ENCODE measurements around the gene RPS27.

RPS27 gene

DNA sequence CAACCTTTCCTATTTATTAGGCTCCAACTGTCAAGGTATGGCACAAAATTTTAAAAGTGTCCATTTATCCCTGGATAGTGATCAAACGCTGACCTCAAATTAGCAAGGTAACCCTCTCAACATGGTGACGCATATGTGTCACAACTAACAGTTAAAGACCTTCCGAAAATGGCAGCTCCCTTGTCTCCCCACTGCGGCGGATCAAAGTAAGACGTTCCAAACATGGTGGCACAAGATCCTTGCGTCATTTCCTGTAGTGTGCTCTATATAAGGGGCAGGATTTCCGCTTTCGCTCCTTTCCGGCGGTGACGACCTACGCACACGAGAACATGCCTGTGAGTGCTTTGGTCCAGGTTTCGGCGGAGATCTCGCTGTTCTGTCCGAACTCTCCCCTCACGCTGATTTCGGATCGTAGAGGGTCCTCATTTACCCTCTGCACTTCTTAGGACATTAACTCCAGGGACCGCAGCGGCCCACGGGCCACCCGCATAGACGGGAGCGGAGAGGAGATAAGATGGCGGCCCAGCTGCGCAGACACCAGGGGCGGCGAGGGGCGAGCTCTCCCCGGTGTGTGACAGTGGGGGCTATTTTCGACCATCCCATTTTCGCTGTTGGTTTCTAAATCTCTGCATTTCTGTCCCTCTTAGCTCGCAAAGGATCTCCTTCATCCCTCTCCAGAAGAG, at the start of gene RPS27:
RPS27 (plus strand) TSS at position 295 of the 683 bp plus-strand sequence; CDS start at position 330, 35 bp downstream.
- peak; percentile 98 for DNase-seq

DNA sequence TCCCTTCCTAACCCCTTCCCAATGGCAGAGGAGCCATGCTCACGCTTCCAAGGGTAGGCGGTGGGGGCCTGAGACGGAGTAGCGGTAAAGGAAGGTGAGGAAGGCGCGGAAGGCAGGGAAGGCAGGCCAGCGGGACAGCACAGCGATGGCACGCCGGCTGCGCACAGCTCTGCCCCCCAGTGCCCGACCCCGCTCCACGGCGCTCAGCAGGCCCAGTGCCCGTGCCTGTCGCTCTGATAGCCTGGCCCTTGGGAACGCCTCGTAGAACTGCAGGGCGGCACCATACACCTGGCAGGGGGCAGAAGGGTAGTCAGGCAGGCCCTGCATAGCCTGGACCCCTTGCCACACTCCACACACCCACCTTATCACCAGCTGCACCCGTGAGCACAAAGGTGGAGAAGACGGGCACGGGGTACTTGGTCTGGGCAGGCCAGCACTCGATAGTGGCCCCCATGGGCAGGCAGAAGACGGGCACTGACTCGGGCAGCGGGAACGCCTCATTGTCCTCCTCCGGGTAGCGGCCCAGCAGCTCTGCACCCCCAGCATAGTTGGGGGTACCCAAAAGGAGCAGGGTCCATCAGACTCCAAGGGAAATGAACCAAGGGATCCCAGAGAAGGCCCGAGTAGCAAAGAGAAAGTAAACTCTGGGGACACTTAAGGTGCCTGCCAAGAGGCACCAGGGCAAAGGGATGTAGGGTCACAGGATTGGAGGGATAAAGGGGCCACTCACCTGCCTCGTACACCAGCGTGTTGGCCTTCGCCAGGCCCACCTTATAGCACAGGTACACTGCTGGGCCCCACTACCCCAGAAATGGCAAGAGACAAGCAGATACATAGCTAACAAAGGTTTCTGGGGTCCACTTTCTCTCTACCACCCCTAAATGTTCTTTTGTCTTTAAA, 48.5 kb upstream of the RPS27 start:
- DNase-seq, result no peak

DNA sequence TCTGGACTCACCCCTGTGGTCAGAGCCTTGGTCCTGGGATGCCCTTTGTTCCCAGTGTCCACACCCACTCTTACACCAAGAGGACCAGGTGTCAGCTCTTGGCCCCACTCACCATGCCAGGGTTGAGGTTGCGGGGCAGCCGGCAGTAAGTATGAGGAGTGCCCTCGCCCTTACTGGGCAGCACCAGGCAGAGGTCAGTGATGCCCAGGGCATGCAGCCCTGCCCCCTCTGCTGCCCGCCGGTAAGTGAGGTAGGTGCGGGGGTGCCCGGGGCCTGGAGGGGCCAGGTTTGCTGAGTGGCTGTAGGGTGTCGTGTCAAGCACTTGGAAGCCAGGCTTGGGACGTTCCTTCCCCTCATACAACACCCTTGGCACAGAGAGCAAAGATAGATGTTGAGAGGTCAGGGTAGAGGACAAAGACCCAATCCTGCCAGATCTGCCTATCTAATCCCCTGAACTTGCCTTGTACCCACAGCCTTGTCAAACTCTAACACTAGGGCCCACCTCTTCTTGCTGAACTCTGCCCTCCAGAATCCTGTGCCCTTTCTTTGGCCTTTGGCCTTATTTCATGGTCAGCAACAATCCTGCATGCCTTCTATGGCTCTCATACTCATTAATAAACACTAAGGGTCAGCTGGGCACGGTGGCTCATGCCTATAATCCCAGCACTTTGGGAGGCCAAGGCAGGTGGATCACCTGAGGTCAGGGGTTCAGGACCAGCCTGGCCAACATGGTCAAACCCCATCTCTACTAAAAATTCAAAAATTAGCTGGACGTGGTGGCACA, 47.6 kb upstream of the RPS27 start:
- DNase-seq, result no peak

DNA sequence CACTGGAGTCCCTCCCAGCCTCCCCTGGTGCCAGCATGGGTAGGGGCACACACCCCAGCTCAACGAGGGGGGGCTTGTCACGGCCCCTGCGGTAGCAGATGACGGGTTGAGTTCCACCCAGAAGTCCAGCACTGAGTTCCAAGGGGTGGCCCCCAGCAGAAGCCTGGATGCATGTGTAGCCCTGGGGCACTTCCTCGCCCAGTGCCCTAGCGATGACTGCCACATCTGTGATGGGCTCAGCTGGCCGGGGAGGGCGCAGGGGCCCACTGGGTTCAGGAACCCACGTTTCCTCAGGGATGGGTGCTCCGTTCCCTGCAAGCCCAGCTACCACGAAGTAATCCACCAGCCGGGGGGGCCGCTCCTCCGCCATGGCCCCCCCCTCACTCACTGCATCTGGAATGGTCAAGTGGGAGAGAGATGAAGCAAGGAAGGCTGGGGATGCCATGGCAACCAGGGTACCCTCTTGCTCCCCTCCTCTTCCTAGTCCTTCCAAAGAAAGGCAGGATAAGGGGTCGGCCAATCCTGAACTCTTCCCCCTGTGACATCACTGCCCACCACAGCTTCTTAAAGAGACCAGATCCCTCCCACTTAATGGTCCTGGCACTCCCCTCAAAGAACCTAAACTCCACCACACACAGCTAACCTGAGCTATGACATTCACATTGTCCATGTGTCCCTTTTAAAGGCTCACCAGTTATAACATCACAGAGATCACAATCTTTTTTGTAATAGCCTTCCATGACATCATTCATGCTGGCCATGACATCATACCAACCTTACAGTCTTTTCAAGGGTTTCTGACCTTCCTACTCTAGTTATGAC, 46.3 kb upstream of the RPS27 start:
- DNase-seq, result no peak

DNA sequence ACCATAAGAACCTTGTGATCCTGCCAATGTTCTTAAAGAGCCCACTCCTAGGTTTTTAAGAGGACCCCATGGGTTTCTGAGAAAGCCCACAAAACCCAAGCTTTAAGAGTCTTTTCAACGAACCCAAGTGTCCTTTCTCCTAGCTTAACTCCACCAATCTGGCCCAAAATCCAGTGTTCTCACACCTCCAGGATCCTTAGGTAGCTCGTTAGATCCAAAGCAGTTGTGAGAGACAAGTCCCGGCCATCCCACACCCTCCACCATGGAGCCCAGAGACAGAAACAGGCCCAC, 45.8 kb upstream of the RPS27 start:
- DNase-seq, result no peak

DNA sequence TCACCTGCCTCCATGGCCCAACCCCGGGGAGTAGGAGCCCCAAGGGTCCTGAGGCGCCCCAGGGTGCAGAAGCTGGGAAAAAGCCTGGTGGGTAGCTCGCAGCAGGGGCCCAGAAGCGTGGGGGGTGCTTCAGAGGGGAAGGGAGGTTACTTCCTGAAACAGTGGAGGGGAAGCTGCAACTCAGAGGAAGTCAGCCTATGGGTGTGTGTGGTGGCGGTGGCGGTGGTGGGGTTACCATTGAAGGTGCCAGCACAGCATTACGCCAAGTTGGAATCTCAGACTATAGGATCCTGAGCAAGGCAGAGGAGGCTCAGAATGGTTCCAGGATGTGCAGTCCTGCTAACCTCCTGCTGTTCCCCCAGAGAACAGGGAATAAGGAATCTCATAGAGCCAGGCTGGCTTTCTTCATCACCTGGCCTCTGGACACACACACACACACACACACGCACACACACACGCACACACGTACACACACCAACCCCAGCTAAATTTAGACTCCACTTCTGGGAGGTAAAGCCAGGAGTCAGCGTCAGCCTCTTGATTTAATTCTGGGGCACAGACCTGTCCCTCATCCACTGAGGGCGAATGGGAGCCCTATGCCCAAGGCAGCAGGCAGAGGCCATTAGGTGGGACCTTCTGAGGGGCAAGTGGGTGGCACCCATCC, 45.3 kb upstream of the RPS27 start:
- peak; percentile 44 for DNase-seq

DNA sequence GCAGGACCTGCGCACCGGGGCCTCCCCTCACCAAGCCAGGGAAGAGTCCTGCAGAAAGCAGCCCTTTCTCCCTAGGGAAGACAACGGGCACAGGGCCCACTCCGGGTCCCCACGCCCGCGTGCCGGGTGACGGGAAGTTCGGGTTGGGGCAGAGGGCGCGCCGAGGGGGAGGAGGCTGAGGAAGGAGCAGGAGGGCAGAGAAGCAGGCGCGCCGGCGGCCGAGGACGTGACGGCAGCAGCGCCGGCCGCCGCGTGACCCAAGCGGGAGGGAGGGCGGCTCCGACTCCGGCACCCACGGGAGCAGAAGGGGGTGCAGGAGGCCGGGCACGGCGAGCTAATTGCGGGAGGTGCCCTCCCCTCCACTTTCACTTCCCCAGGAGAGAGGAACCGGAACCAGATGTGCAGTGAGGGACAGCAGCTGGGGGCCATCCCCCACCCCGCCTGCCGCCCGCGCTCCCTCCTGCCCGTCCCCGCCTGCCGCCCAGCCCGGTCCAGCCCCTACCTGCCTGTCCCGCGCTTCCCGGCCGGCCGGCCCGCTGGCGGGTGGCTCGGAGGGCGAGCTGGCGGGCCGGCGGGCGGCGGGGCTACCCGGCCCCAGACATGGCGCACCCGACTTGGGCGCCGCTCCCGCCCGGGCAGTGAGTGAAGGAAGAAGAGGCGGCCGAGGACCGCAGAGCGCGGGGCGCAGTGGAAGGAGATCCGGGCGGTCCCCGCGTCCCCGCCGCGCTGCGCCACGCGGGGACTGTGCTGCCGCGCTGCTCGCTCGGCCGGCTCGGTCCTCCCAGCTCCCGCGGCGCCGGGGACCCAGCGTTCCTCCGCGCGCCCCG, 44.6 kb upstream of the RPS27 start:
- DNase-seq, result peak; percentile 47

DNA sequence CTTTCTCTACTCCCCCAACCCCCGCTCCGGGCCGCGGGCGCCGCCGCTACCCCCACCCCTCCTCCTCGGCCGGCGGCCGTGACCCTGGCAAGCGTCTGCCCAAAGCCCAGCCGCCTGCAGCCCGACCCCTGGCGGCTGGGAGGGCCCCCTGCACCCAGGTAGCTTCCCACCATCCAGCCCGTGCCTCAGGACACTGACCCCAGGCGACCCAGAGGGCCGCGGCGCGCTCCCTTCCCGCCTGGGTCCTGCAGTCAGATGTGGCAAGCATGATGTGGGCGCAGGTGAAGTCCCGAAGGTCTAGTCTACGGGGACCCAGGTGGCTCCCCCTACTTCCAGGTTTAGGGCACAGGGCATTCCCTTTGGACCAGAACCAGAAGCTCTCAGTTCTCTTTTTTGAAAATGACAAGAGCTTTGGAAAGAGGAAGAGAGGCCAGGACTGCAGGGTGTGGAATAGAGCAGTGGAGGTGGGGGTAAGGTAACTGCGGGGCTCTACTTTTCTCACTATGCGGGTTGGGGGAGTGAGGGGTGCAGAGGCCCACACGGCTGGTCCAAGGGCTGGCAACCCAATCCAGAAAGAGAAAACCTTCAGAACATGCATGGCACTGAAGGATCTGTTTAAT, 43.8 kb upstream of the RPS27 start, which contains the start of gene DENND4B:
DENND4B (minus strand) TSS at position 97 of the 620 bp plus-strand sequence. CDS start 2,344 bp downstream, outside the sequence.
- peak; percentile 80 for DNase-seq

DNA sequence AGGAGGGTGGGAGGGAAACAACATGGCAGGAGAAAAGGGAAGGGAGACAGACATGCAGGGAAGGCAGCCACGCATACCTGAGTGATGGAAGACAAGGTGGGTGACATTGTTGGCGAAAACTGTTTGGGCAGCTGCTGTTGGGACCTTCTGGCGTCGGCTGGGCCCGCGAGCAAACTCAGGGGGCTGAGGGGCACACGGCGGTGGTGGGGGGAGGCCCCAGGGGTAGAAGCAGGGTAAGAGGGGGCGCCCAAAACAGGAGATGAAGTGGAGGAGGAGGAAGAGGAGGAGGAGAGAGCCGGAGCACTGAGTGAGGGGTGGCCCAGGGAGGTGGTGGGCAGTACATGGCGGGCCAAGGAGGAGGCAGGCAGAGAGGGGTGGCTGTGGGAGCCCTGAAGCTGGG, 39.4 kb upstream of the RPS27 start:
- no peak for DNase-seq

DNA sequence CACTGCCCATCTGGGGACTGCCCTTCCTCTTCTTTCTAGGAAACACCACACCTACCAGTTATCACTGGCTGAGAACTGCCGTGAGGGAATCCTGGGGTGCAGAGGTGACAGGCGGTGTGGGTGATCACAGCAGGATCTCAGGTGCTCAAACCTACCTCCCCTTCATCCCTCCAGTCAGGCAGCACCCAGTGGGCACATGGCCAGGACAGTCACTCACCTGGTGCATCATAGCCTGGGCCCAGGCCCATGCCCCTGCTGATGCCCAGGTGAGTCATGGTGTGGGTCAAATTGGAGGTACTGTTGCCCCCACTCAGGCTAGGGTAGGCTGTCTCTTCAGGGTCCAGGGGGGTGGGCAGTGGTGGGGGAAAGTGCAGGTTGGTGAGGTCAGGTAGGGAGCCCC, 38.8 kb upstream of the RPS27 start:
- no peak for DNase-seq

DNA sequence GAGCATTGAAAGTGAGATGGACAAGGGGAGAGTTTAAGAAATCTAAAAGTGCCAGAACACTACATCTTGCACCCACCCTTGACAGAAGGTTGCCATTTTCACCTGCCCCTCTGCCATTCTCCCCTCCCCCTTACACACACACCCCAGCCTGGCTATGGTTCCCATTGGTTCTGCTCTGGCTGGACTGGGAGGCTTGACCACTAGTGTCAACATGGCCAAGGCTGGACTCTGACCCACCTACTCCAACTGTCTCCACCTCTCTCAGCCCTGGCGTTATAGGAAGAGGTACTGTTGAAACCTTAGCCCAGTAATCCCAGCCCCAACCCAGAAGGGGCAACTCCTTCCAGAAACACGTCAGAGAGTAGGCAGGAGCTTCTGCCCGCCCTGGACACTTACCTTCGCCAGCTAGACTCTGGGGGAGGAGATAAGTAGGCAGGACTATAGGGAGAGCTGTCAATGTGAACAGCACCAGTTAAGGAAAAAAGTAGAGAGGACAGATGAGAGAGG, 36.6 kb upstream of the RPS27 start:
- no peak for DNase-seq

DNA sequence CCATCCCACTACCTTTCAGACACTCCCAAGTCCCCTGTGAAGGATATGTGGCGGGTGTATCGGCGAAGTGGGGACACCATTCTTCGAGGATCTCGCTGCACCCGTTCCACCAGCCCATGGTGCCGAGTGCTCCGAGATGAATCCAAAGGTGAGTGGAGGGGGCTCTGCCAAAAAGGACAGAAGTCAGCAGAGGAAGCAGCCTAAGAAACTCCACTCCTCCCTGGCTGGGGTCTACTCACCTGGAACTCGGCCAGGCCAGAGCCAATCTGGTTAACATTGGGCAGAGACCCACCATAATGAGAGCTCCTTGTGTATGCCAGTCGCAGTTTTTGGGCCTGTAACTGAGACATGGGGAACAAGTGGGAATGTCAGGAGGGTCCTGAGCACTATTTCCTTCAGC, 35.7 kb upstream of the RPS27 start:
- no peak for DNase-seq

DNA sequence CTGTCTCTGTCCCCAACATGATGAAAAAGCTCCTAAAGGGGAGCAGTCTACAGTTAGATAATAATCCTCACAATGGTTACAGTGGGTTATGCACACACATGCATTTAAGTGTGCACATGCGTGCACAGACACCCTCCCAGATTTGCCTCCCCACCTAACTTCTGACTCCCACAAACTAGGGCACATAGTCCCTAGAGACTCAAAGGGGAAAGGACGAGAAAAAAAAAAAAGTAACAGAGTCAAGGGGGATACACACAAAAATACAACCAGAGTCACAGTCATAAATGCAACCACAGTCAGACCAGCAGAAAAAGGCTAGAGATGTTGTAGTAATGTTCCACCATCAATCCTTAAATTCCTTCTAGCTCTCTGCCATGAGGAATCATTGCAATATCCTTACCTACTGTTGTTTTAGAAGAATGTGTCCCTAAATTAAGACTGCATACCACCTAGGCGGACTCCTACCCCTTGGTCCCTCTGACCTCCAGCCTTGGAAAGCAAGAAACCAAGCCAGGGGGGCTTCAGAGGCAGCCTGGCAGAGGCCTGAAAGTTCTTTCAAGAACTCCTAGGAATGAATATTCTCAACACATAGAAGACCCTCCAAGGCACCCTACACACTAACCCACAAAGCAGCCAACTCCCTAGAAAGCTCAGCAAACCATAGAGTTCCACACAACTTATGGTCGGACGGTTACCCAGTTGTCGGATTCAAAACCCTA, 33.4 kb upstream of the RPS27 start:
- no peak for DNase-seq

DNA sequence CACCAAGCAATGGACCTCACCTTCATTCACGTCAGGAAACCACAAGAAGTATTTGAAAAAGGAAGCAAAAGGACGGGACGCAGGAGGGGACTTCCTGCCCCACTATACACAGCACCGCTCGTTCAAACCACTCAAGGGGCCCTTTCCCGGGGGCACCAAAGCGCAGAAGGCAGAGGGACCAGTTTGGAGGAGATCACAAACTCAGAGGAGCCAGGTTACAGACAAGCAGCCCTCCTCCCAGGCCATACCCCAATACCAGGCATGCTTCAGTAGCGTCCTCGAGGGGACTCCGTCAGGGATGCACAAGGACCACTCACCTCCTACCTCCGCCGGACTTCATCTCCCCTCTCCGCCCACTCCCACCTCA, 32.8 kb upstream of the RPS27 start:
- DNase-seq, result peak; percentile 23

DNA sequence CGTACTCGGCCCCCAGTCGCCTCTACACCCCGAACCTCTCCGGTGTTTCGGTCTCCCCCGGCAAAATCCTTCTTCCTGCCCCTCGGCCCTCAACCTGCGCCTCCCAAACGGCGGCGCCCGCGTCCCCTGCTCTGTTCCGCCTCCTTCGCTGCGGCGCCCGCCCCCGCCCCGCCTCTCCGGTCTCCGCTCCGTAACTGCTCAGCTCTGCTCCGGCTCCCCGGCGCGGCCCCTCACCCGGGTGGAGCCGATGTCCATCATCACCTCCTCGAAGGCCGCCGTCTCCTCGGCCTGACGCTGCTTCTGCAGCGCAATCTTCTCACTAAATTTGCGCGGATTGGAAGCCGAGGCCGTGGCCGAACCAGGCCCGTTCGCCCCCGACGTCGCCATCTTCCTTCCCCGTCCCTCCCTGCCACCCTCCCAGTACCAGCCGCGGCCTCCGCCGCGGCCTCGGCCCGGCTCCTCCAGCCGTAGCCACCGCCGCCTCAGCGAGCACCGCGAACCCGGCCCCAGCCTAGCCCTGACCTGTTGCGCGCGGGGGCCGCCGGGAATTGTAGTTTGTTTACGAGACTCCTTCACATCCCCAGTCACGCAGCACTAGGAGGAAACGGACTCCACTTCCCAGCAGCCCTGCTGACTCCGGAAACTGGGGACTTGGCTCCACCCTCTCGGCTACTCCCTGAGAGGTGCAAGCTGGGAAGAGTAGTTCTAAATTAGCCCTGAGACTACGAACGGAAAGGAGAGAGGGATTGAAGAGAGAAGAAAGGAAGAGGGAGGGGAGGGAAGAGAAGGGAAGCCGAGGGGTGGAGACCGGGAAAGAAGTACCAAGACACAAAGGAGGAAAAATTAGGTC, 32.2 kb upstream of the RPS27 start, which contains the start of gene CRTC2:
CRTC2 (minus strand) TSS at position 502 of the 850 bp plus-strand sequence; CDS start at position 387, 115 bp downstream.
- DNase-seq, result peak; percentile 99

DNA sequence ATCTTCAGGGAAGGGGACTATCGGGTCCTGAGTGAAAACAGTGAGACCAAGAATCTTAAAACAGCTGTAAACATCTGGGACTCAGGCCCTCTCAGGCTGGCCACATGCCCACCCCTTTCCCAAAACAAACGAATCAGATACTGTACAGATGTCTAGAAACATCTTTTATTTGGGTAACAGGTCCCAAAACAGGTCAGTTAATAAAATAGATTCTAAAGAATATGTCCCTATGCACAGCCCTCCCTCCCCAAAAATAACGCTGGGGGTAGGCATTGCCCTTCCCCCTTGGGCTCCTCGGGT, 31.7 kb upstream of the RPS27 start:
- no peak for DNase-seq

DNA sequence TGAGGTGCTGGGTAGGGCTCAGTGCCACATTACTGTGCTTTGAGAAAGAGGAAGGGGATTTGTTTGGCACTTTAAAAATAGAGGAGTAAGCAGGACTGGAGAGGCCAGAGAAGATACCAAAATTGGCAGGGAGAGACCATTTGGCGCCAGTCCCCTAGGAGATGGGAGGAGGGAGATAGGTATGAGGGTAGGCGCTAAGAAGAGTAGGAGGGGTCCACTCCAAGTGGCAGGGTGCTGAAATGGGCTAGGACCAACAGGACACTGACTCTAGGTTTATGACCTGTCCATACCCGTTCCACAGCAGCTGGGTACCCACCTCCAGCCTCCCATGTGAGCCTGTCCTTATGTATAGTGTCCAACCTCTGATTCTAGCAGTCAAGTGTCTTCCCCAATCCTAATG, 31.1 kb upstream of the RPS27 start:
- no peak for DNase-seq

DNA sequence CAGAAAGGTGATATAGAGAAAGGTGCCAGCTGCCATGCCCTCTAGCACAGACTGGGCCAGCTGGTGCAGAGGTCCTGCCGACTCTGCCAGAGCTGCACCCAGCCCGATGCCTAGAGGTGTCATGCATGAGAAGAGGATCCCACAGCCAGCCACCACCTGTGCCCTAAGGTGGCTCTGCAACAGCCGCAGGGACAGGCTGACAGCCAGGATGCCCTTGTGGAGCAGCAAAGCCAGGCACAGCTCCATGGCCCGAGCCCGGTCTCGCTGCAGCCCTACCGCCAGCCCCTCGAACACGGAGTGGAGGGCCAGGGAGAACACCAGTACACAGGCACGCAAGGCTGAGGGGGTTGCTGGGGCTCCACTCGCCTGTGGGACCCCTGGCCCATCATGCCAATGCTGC, 30.4 kb upstream of the RPS27 start:
- no peak for DNase-seq

DNA sequence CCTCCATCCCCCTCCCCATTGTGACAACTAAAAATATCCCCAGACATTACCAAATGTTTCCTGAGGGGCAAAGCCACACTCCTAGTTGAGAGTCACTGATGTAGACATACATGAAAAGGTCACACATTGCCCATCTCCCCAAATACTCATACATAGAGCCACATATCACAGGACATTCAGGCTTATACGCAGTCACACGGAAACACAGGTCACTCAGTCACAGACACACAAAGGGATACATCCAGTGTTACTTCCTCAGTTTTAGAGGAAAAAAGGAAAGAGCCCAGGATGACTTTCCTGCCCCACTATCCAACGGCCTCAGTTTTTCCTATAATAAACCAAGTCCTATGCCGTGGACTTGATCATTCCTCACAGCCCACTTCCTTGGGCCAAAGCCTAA, 29.1 kb upstream of the RPS27 start:
- DNase-seq, result no peak

All from NCI-H146 (cell line).